GM18511 (cell line): ENCODE measurements around the gene LAMA2.

Experiments
- ATAC-seq: cut with Tn5 transposase; IDR thresholded peaks from one replicate; pipeline ENCODE4 v1.9.1; 2021; ENCODE audit warnings: mild to moderate bottlenecking, moderate library complexity; ENCODE audit not compliant: unreplicated experiment

The LAMA2 gene

DNA sequence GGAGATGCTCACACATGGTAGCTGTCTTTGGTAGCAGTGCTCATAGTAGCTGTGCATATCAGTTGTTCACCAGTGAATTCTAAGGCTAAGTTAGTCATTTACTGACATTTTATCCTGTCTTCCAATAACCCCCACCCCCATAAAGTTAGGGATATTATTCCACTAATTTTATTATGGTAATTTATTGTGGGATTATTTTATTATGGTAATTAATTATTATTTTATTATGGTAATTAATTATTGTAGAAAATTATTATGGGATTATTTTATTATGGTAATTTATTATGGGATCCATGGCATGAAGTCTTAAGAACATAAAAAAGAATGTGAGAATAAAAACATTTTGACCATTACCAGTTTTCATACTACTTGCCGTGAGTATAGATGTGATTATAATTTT, 406.5 kb downstream of the LAMA2 start:
- ATAC-seq = no peak

DNA sequence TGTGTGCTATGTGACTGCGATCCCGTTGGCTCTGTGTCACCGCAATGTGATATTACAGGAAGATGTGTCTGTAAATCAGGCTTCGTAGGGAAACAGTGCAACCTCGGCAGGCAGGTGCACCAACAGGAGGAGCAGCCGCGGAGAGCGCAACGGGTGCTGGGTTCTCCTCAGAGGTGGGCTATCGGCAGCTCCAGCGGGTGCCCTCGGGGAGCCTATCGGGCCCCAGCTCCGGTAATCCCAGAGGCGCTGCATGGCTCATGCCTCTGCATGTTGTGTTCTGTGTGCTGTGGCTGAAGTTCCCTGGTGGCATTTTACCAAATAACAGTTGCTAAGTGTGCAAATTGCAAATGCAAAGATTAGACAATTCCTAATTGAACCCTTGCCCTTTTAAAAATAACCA, 409.9 kb downstream of the LAMA2 start:
- no peak for ATAC-seq

DNA sequence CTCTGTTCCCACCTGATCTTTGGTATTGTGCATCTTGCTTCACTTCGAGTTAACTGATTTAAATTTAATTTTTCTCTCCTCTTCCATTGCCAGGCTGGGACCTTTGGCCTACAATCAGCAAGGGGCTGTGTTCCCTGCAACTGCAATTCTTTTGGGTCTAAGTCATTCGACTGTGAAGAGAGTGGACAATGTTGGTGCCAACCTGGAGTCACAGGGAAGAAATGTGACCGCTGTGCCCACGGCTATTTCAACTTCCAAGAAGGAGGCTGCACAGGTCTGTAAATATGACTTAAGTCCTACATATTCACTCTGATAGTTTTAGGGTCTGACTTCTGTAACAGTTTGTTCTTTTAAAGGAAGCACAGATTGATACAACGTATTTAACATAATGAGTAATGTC, 414.7 kb downstream of the LAMA2 start:
- no peak for ATAC-seq

DNA sequence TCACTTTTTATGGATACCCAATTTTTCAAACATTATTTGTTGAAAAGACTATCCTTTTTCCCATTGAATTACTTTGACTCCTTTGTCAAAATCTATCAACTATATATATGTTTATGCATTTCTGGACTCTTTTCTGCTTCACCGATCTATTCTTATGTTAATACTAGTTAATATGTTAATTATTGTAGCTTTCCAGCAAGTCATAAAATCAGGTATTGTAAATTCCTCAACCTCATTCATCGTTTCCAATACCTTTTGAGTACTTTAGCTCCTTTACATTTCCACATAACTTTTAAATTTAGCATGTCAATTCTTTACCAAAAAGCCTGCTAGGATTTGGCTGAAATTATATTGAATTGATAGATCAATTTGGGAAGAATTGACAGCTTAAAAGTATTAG, 419.7 kb downstream of the LAMA2 start:
- ATAC-seq = no peak

DNA sequence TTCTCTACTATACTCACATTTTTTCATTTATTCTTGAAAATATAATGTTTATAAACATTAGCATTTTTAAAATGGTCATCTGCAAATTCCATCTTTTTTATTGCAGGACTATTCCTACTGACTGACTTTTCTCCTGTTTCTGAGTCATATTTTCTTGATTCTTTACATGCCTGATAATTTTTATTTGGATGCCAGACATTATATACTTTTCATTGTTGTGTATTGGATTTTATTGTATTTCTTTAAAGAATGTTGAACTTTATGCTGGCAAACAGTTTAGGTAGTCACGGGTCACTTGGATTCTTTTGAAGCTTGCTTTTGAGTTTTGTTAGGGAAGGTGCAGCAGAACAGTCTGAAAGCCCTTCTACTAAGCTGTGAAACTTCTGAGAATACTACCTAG, 423.9 kb downstream of the LAMA2 start:
- no peak for ATAC-seq

DNA sequence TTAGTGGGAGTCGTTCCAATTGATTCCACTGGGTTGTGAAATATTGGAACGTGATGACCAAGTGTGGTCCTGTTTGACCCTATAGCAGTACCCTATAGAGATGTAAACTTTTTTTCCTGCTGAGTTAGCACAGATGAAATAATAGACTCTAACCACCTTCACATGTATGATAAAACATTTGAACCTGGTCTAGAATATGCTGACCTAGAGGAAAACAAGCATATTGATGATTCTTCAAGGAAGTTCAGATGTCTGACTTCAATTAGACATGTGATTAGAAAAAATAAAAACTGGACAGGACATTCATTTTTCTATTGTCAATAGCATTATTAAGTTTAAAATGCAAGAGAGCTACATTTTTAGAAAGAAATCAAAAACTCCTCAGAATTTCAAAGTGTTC, 424.9 kb downstream of the LAMA2 start:
- ATAC-seq = no peak

DNA sequence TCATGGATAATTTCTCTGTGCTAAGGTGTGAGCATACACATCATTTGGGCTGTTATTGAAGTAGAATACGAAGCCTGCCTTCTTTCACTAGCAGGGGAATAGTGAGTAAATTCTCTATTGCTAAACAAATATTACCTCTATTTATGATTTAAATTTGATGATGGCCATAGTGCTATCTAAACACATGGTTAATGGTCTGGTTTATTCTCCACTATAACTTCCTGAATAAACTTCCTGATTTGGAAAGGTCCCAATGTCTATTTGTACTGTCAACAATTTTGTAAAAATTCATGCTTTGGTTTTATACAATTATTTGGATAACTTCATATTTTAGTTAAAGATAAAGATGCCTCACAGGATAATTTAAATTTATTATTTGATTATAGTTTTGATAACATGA, 426.2 kb downstream of the LAMA2 start:
- ATAC-seq = no peak

DNA sequence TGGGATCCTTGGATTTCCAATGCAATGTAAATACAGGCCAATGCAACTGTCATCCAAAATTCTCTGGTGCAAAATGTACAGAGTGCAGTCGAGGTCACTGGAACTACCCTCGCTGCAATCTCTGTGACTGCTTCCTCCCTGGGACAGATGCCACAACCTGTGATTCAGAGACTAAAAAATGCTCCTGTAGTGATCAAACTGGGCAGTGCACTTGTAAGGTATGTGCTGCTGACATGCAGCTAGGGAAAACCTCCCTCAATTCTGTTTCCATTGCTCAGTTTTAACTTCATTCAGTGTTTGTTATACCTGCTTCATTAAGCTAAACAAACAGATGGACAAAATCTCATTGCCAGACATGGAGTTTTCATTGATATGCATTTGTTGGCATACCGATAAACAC, 429.9 kb downstream of the LAMA2 start:
- no peak for ATAC-seq

DNA sequence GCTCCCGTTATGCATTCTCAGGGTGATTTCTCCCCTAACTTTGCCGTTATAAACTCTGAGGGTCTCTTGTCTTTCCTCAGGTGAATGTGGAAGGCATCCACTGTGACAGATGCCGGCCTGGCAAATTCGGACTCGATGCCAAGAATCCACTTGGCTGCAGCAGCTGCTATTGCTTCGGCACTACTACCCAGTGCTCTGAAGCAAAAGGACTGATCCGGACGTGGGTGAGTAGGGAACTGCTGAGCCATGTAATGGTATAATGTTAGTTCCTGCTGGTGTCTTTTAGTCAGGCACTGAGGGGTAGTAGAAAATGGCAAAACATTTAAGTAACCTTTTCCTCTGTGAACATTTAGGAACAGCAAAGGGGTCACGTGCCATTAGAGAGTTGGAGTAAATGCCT, 431.6 kb downstream of the LAMA2 start:
- ATAC-seq = no peak

DNA sequence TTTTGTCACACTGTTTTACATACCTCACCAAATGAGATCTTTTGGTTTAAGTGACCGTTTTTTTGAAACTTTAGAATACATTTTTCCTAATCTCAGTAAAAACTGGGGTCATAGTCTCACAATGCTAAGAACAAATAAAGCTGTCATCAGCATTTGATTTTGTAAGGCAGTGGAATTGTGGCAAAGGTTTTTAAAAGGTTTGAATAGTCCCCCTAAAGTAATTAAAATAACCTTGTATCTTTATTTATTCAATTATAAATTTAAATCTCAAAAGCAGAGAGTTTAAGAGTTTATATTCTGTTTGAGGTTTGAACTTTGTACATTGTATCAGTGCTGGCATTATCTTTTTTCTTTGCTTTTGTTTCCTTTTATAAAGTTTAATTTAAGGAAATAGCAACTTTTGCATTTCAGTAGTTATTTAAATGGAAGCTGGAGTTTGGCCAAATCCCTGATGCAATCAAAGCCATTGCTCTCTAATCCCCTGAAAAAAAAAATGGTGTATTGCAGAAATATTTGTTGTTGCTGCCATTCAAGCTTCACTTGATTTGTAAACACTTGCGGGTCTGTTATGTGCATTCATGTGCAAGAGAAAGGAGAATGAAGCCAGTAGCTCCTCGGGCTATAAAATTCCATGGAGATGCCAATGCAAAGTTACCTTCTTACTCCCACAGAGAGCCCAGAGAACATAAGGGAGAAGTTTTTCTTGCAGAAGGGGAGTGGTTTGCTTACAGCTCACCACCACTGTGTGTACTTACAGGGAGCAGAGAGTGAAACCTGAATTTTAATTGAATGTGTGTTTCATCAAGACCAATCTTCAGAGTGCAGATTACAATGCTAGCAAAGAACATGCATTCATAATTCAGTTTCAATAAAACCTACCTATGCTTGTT, 435.2 kb downstream of the LAMA2 start:
- no peak for ATAC-seq

DNA sequence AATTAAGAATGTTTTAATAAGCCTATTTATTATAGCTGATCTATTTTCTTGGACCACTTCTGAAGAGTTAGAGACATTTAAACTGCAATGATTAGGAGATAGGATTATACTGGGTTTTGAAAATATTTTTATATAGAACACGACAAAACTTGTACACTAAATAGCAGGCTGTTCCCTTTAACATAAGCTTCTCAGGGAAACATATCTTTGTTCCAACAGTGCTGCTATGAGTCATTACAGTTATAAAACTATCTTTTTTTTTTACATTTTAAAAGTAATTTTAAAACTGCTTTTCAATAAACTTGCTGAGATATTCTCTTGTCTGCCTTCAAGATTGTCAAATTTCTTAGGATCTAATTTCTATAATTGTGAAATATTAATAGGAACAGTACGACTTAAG, 438.0 kb downstream of the LAMA2 start:
- ATAC-seq = no peak

DNA sequence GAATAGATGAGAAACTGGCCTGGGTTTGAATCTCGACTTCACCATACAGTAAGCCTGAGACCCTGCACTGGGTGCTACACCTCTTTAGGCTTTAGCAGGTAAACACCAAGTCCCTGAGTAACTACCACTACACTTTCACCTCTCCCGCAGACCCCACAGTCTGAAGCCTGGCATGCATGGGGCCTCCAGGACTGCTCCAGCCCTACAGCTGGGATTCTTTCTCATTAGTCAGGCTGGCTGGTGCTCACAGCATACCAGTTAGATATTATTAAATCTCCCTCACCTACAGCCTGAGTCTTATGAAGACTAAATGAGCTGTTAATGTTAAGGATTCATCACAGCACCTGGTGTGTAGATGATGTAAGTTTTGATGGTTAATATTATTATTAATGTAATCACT, 438.4 kb downstream of the LAMA2 start:
- ATAC-seq = no peak

DNA sequence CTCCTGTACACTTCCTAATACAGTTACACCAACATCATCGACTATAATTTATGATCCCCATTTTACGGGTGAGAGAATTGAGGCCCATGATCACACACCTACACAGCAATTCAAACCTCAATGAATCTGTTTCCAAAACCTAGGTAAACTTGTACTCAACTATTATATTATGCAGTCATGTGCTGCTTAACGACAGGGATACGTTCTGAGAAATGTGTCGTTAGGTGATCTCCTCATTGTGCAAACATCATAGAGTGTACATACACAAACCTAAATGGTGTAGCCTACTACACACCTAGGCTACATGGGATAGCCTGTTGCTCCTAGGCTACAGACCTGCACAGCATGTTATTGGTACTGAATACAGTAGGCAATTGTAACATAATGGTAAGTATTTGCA, 441.4 kb downstream of the LAMA2 start:
- no peak for ATAC-seq

DNA sequence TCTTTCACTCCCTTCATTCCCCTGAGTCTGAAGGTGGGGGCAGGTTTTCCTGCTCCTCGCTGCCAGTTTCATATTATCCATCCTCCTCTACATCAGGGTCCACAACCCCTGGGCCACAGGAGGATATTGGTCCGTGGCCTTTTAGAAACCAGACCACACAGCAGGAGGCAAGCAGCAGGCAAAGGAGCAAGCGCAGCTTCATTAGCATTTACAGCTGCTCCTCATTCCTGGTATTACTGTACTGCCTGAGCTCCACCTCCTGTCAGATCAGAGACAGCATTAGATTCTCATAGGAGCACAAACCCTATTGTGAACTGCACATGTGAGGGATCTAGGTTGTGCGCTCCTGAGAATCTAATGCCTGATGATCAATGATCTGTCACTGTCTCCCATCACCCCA, 446.7 kb downstream of the LAMA2 start:
- no peak for ATAC-seq

DNA sequence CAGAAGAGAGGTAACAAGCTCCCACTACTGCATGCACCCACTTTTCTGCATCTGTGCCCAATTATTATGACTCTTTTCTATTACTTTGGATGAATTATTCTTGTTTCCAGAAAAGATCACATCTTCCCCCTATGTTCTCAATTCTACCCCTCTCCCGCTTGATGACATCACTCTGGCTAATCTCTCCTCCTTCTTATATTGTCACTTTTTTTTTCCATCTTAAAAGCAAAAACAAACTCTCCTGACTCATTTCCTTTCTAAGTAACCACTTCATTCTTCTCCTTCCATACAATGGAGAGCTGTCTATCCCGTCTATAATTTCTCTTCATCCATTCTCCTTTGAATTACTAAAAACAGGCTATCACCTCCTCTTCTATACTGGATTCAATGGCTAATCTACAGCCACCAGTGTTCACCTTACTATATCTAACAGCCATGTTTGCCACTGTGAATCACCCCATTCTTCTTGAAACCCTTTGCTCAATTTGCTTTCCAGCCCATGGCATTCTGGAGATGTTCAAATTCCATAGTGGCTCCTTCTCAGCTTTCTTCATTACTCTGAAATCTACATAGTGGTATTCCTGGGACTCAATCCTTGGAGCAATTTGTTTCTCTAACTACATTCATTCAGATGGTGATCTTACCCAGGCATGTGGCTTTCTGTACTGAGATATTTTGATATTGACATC, 448.7 kb downstream of the LAMA2 start:
- no peak for ATAC-seq

DNA sequence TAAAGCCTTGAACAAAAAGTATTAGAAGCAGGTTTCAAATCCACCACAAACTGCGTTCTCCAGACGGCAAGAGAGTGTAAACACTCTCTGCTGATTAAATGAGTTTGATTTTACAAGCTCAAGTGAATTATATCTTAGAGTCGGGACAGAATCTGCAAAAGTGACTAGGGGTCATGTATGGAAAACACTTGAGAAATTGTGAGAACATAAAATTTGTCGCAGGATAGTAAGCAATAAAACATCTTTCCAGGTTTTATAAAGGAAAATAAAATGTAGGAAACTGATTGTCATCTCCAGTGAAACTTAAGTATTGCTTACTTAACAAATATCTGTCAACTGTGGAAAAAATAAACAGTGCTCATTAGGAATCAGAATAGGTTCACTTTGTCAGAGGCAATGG, 452.9 kb downstream of the LAMA2 start:
- ATAC-seq = no peak

DNA sequence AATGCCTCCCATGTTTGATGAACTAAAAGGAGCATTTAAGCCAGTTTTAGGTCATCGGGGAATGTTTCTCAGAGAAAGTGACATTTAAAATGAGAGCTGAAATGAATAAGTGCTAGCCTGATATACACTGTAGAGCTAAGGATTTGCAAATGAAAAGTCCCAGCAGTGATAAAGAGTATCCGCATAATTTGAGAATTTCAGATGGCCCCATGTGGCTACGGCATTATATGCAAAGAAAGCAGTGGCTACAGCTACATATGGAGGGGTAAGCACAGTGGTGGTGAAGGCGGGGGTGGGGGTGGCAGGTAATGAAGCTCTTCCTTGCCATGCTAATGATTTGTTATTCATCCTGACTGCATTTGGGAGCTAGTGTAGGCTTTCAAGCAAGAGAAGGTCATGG, 455.7 kb downstream of the LAMA2 start:
- no peak for ATAC-seq

DNA sequence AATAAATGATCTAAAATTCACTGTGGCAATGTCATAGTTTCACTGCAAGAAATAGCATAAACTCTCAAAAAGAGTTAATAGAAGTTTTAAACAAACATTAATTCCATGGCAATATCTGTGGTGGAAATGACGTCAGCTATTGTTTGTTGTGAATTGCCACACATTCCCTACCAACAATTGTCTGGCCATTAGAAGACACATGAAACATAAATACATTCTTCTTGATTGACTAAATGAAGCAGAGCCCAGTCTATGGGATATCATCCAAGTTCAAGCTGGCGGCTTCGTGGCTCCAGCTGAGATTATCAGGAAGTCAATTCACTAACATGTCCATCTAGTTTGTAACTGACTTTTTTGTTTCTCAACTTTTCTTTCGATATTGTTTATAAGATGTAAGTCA, 458.0 kb downstream of the LAMA2 start:
- ATAC-seq = no peak

DNA sequence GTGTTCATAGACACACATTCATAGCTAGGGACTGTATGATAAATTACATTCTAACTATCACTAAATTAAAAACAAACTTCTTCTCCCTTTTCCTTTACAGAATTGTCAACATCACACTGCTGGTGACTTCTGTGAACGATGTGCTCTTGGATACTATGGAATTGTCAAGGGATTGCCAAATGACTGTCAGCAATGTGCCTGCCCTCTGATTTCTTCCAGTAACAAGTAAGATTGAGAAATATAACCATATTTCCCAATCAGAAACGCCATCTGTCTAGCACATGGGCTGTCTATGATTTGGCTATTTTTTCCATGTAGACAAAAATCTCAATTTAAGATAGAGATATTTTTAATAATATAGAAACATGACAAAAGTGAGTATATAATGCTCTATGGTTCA, 459.3 kb downstream of the LAMA2 start:
- ATAC-seq = no peak

DNA sequence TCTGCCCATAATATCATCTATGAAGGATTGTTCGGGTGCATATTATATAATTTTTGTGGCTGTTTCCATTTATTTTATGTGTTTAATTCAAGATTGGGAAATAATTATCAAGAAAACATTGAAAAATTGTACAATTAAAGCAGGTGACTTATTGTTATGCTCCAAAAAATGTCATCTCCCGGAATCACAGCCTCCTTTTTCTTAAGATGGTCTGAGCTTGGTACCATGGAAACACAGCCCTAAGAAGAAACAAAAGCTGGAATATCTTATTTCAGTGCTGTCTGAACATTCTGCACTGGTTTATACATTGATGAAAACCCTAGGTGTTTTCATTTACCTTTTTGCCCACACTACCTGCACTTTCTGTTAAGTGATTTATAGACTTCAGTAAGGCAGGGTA, 459.9 kb downstream of the LAMA2 start:
- no peak for ATAC-seq

DNA sequence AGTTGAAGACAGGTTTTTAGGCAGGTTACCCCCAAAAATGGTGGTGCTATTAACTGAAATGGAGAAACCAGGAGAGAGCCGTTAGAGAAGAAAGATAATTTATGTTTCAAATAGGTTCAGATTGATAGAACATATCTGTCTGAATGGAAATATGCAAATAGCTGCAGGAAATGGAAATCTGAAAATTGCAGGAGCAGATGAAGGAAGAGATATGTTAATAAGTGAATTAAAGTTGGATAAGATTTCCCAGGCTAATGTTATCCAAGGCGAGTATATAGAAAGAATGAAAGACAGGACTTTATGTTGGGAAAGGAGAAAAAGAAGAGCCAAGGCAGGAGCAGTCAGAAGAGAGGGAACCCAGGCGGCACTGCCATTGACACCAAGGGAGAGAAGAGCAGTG, 461.4 kb downstream of the LAMA2 start:
- no peak for ATAC-seq

DNA sequence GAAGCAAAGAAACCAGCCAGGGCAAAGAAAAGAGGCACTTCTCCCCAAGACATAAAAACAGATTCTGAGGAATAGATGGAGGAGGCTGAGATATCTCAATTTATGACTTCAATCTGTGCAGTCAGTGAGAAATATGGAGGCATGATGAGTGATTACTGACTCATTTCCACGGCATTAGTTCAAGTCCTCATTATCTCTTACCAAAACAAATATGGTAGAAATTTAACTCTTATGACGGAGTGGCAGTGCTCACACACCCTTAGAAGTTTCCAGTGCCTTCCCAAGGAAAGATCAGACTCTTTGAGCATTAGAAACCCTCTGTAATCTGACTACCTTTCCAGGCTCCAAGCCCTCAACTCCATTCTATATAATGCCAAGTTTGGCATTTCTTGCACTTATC, 463.0 kb downstream of the LAMA2 start:
- ATAC-seq = no peak

DNA sequence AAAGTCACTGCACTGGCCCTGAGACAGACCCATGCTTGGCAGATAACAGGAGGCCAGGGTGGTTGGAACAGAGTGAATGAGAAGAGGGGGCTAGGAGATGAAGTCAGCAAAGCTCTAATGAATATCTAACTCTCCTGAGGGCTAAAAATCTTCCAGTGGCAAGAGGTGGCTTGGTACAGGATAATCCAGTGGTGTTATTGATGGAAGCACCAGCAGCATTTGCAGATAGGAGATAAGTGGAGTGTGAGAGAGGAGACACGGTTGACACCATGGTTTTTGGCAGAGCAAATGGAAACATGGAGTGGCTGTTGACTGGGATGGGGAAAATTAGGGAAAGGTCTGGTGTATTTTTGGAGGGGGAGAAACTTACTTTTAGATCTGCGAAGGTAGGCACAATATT, 464.0 kb downstream of the LAMA2 start:
- ATAC-seq = no peak
